Ascending aorta (tissue), 2 donors: ENCODE data around the gene PARP2. TPM values are rescaled to one million over a fixed set of nuclear protein-coding genes. Genes with fewer than 3 reads are reported as not detected.
A peak's percentile ranks its signal among the peaks of the same experiment; 100 is the strongest.

ENCODE experiments used
- DNase-seq, 2 donors: peaks; one replicate each; pipeline ENCODE4 v3.0.0-alpha.2; 2019; ENCODE audit warnings: low spot score in 2 of 2
- H3K27ac ChIP-seq, 2 donors: fragments of 200-600 bp; sonication (generic); one replicate each; pipeline ENCODE4 v1.5.1; 2016 to 2017; ENCODE audit warnings: mild to moderate bottlenecking in 1 of 2
- H3K27me3 ChIP-seq: fragments of 200-600 bp; sonication (generic); one replicate; pipeline ENCODE4 v1.5.1; 2017
- H3K36me3 ChIP-seq, 2 donors: fragments of 200-600 bp; sonication (generic); one replicate each; pipeline ENCODE4 v1.5.1; 2016
- H3K4me1 ChIP-seq, 2 donors: fragments of 200-600 bp; sonication (generic); one replicate each; pipeline ENCODE4 v1.5.1; 2016 to 2017; ENCODE audit warnings: mild to moderate bottlenecking in 1 of 2
- H3K4me3 ChIP-seq, 2 donors: fragments of 200-600 bp; sonication (generic); one replicate each; pipeline ENCODE4 v1.5.1; 2016 to 2017; ENCODE audit warnings: mild to moderate bottlenecking in 1 of 2
- H3K9me3 ChIP-seq, 2 donors: fragments of 200-600 bp; sonication (generic); one replicate each; pipeline ENCODE4 v1.5.1; 2016
- intact Hi-C: fragments of 100-400 bp; cut with DNase I; formaldehyde crosslinking; loops from one replicate; pipeline ENCODE4 v1.15.1; 2023
- total RNA-seq: library from RNA; depleted of rRNA; stranded (reverse); fragments of >200 nt; gene quantifications from one replicate; pipeline ENCODE4 v1.1.0, GENCODE V29; 2016
- TF ChIP-seq, protein P1 (sequence below), 3 experiments: fragments of 200-600 bp in 2 of 3; fragments of 450-650 bp in 1 of 3; sonication (generic) in 2 of 3; IDR thresholded peaks; one replicate each; pipeline ENCODE4 v1.5.1; 2016 to 2019; ENCODE audit warnings: antibody characterized with exemption in 3 of 3, mild to moderate bottlenecking in 1 of 3, moderate library complexity in 1 of 3

PARP2 gene
- total RNA-seq, 1 donor from 2014 or later = 0.32 TPM

DNA sequence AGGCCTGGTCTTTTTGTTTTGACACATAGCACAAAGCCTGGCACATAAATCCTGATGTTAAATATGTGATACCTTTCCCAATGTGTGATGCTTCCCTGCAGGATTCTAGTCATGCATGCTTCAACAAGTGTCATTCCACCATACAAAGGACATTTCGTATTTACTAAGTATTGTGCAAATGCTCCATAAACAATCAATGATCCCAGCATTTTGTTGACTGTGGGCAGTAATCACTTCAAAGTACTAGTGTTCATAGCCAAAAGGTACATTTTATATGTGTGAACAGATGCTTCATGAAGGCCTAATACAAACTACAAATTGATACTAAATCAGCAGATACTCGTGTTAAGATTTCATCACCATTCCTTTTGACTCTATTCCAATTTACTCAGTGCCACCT, 14.7 kb upstream of the PARP2 start:
- Histone ChIP-seq H3K27me3 (no peaks in the 10 kb centered on the region), H3K27ac (no peak overlapping the region), H3K9me3 (no peaks in the 10 kb centered on the region), H3K4me1 (peaks cover 0 to 8% of the 10 kb centered on the region in 2 donors), H3K4me3 (no peak overlapping the region), H3K36me3 (peaks cover 32 to 40% of the 10 kb centered on the region in 2 donors)
- TF ChIP-seq, protein P1, sequence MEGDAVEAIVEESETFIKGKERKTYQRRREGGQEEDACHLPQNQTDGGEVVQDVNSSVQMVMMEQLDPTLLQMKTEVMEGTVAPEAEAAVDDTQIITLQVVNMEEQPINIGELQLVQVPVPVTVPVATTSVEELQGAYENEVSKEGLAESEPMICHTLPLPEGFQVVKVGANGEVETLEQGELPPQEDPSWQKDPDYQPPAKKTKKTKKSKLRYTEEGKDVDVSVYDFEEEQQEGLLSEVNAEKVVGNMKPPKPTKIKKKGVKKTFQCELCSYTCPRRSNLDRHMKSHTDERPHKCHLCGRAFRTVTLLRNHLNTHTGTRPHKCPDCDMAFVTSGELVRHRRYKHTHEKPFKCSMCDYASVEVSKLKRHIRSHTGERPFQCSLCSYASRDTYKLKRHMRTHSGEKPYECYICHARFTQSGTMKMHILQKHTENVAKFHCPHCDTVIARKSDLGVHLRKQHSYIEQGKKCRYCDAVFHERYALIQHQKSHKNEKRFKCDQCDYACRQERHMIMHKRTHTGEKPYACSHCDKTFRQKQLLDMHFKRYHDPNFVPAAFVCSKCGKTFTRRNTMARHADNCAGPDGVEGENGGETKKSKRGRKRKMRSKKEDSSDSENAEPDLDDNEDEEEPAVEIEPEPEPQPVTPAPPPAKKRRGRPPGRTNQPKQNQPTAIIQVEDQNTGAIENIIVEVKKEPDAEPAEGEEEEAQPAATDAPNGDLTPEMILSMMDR (IDR thresholded peaks at IDR 0.05) = no peak
- intact Hi-C loops = no loop called here
- no peak for DNase-seq

DNA sequence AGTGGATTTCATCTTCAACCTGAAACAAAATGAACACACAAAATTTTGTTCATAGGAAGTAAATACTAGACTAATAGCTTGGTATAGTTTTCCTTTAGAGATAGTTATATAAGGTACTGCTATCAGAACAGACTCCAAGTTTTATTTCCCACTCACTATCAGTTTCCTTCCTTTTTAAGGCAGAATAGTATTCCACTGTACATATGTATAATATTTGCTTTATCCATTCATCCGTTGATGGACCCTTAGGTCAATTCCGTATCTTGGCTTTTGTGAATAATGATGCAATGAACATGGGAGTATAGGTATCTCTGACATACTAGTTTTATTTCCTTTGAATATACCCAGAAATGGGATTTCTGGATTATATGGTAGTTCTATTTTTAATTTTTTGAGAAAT, 14.1 kb upstream of the PARP2 start:
- no peaks in the 10 kb centered on the region for H3K27me3 ChIP-seq
- DNase-seq = no peak
- H3K36me3 ChIP-seq = peaks cover 25 to 36% of the 10 kb centered on the region in 2 donors
- TF ChIP-seq, protein P1 (IDR thresholded peaks at IDR 0.05) = no peak
- intact Hi-C loops = no loop called here
- H3K27ac ChIP-seq = no peak overlapping the region
- H3K9me3 ChIP-seq = no peaks in the 10 kb centered on the region
- H3K4me1 ChIP-seq = peaks cover 0 to 11% of the 10 kb centered on the region in 2 donors
- no peak overlapping the region for H3K4me3 ChIP-seq

DNA sequence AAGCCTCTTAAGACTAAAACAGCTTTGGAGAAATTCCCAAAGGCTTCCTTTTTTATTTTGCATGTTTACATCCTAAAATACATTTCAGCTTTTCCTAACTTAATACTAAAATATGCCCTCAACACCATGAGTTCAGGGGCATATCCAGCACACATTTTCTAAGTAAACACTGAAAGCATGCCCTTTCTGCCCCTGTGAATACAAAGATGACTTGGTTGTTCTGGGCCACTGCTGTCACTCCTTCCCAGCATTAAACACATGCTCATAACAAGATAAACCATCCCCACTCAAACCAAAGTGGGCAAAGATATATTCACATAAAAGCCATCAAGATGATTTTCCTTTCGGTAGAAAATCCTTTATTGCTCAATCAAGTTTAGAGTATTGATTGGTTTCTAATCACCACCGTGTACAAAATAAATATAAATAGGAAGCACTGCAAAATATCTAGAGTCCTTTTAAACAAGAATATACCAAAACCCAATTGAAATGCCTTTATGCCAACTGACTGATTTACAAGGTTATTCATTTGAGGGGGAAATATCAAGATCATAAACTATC, 12.3 kb upstream of the PARP2 start:
- H3K27me3 ChIP-seq = no peaks in the 10 kb centered on the region
- DNase-seq = no peak
- H3K36me3 ChIP-seq = peaks cover 9 to 20% of the 10 kb centered on the region in 2 donors
- peak overlapping the region in 1 of 2 donors; percentile 69 for H3K4me3 ChIP-seq
- H3K27ac ChIP-seq = no peak overlapping the region
- H3K4me1 ChIP-seq = peaks cover 0 to 11% of the 10 kb centered on the region in 2 donors
- intact Hi-C loops = loop anchor here (5.0 kb wide), 1 partner anchor 656 kb away; the partner anchor contains the start of gene METTL17
- H3K9me3 ChIP-seq = no peaks in the 10 kb centered on the region
- TF ChIP-seq, protein P1 (IDR thresholded peaks at IDR 0.05) = no peak

DNA sequence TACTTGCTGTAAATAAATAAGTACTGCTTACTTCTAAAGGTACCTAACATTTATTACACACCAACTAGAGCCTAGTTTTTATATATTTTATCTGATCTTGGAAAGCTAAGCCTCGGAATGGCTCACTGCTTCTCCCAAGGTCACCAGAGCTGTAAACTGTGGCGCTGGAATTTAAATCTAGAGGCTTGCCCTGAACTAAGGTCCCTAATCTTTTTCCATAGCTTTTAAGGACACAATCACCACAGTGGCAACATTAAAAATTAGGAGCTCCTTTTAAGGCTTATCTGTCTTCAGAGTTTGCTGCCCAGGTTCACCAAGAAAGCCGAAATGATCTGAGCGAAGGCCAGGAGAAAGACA, 11.0 kb upstream of the PARP2 start:
- peak overlapping the region; percentile 69 to 81 for H3K4me3 ChIP-seq
- no peaks in the 10 kb centered on the region for H3K27me3 ChIP-seq
- H3K36me3 ChIP-seq = peaks cover 0 to 15% of the 10 kb centered on the region in 2 donors
- no peaks in the 10 kb centered on the region for H3K9me3 ChIP-seq
- intact Hi-C loops = loop anchor here (5.0 kb wide), 1 partner anchor 655 kb away; the partner anchor contains the start of gene METTL17
- no peak for DNase-seq
- peaks cover 0 to 11% of the 10 kb centered on the region in 2 donors for H3K4me1 ChIP-seq
- H3K27ac ChIP-seq = peak overlapping the region; percentile 87 to 94
- TF ChIP-seq, protein P1 (IDR thresholded peaks at IDR 0.05) = no peak

DNA sequence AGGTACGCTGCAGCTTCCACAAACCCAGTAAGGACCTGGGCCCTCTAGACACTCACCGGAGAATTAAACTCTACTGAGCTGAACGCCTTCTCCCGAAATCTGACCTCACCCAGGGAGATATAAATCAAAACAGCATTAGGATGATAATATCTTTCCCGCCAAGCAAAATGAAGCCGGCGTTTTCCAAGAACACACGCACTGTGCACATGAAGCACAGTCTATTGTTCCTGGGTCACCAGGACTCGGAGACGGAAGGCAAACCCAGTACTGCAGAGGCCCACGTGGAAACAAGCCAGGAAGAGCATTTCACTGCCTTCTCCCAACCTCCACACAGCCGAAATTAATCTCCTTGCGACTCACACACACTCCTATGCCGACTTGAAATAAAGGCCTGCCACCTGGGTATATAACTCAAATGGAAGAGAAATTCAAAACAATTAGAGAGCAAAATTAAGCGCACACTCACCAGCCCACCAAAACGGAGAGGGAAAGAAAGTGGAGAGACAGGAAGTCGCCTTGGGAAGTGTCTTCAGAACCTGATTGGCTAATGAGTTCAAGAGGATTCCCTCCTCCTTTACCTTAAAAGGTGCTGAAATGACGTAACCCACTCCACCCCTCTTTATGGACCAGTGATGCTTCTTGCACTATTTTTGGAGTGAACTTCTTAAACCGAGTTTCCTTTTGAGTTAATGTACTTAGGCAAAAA, 10.5 kb upstream of the PARP2 start, which contains the start of gene CCNB1IP1:
Gene CCNB1IP1 (minus strand): TSS at position 492 of the 706 bp plus-strand sequence. CDS start 16,756 bp downstream, outside the sequence.
- DNase-seq = peak; percentile 21 to 84
- intact Hi-C loops = loop anchor here (1.0 to 5.0 kb wide), 2 partner anchors 10 to 654 kb away; partner anchors contain the start of genes METTL17 and PARP2

More for the DNA sequence above, 10.5 kb upstream of the PARP2 start, which contains the start of gene CCNB1IP1:
- TF ChIP-seq, protein P1 (IDR thresholded peaks at IDR 0.05) = no peak
- Histone ChIP-seq H3K9me3 (no peaks in the 10 kb centered on the region), H3K27me3 (no peaks in the 10 kb centered on the region), H3K4me1 (peaks cover 0 to 11% of the 10 kb centered on the region in 2 donors), H3K4me3 (peak within 1 kb of the TSS; percentile 69 to 81), H3K36me3 (peaks cover 0 to 15% of the 10 kb centered on the region in 2 donors), H3K27ac (peak within 1 kb of the TSS; percentile 87 to 94)
